Breast epithelium (tissue), 4 donors: Measurements from ENCODE around the gene GALNTL6. TPM values are rescaled to one million over a fixed set of nuclear protein-coding genes. Genes with fewer than 3 reads are reported as not detected.

Experiments
- DNase-seq, 2 donors: peaks; one replicate each; pipeline ENCODE4 v3.0.0-alpha.2; 2019; ENCODE audit warnings: low spot score in 2 of 2
- H3K27ac ChIP-seq, 2 donors: fragments of 200-600 bp; sonication (generic) in 1 of 2; one replicate each; pipeline ENCODE4 v1.5.1; 2016 to 2019; ENCODE audit warnings: mild to moderate bottlenecking in 1 of 2
- H3K27me3 ChIP-seq, 2 donors: fragments of 200-600 bp; sonication (generic) in 1 of 2; one replicate each; pipeline versions ENCODE4 v1.5.1 to v1.6.0; 2017 to 2019; ENCODE audit warnings: control low read depth in 1 of 2, mild to moderate bottlenecking in 1 of 2
- H3K36me3 ChIP-seq: fragments of 200-600 bp; one replicate; pipeline ENCODE4 v1.5.1; 2019
- H3K4me1 ChIP-seq, 2 donors: fragments of 200-600 bp; sonication (generic); one replicate each; pipeline ENCODE4 v1.5.1; 2016 to 2019; ENCODE audit warnings: control low read depth in 1 of 2
- H3K4me3 ChIP-seq, 3 donors: fragments of 200-600 bp; sonication (generic); 1 replicate in 2 of 3; 2 replicates in 1 of 3; pipeline ENCODE4 v1.5.1; 2016 to 2019; ENCODE audit warnings: mild to moderate bottlenecking in 3 of 3, moderate library complexity in 2 of 3
- H3K9me3 ChIP-seq, 2 donors: fragments of 200-600 bp; sonication (generic) in 1 of 2; one replicate each; pipeline ENCODE4 v1.5.1; 2016 to 2019; ENCODE audit warnings: control low read depth in 1 of 2
- POLR2A ChIP-seq: fragments of 450-650 bp; IDR thresholded peaks from one replicate; pipeline ENCODE4 v1.6.1; 2016; ENCODE audit warnings: antibody characterized with exemption, mild to moderate bottlenecking, moderate library complexity
- POLR2AphosphoS5 ChIP-seq, 3 donors: sonication (generic); formaldehyde crosslinking; IDR thresholded peaks; one replicate each; pipeline ENCODE4 v1.6.1; 2017; ENCODE audit warnings: antibody characterized with exemption in 3 of 3
- intact Hi-C: fragments of 100-400 bp; cut with DNase I; formaldehyde crosslinking; loops from one replicate; pipeline ENCODE4 v1.15.1; 2023; ENCODE audit warnings: low total_unique reads
- total RNA-seq, 3 donors: library from RNA; depleted of rRNA; stranded (reverse); fragments of >200 nt; gene quantifications; one replicate each; pipeline ENCODE4 v1.1.0, GENCODE V29; 2016
- TF ChIP-seq, protein P1 (sequence below), 3 donors: fragments of 450-650 bp; IDR thresholded peaks; one replicate each; pipeline ENCODE4 v1.5.1; 2016 to 2017; ENCODE audit warnings: antibody characterized with exemption in 3 of 3, mild to moderate bottlenecking in 3 of 3, moderate library complexity in 3 of 3

GALNTL6 gene
- total RNA-seq, 3 donors from 2014 or later: 0.29 to 0.98 TPM; not detected in 1

DNA sequence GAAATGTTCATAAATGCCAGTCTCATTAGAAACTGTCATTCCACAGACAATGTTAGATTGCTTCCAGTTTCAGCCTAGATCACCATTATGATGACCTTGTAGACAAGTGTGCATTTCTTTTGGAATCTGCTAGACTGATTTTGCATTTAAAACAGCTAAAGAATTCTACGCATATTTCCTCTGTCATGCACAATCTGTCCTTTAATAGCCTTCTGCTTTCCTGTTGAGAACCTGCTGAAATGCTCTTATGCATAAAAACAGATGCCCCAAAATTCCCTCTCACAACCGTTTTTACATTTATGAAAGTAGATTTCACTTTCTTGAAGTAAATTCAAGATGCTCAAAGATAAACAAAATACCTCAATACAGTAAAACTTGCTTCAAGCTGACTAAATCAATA is 673.3 kb downstream of the GALNTL6 start:
- Histone ChIP-seq H3K9me3 (peaks cover 6 to 11% of the 10 kb centered on the region in 2 donors), H3K4me1 (no peaks in the 10 kb centered on the region), H3K27me3 (no peaks in the 10 kb centered on the region), H3K4me3 (no peak overlapping the region), H3K27ac (no peak overlapping the region), H3K36me3 (no peaks in the 10 kb centered on the region)
- intact Hi-C loops: no loop called here
- TF ChIP-seq POLR2A (no peak), POLR2AphosphoS5 (IDR thresholded peaks at IDR 0.05) (no peak)
- TF ChIP-seq, protein P1, sequence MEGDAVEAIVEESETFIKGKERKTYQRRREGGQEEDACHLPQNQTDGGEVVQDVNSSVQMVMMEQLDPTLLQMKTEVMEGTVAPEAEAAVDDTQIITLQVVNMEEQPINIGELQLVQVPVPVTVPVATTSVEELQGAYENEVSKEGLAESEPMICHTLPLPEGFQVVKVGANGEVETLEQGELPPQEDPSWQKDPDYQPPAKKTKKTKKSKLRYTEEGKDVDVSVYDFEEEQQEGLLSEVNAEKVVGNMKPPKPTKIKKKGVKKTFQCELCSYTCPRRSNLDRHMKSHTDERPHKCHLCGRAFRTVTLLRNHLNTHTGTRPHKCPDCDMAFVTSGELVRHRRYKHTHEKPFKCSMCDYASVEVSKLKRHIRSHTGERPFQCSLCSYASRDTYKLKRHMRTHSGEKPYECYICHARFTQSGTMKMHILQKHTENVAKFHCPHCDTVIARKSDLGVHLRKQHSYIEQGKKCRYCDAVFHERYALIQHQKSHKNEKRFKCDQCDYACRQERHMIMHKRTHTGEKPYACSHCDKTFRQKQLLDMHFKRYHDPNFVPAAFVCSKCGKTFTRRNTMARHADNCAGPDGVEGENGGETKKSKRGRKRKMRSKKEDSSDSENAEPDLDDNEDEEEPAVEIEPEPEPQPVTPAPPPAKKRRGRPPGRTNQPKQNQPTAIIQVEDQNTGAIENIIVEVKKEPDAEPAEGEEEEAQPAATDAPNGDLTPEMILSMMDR (IDR thresholded peaks at IDR 0.05): no peak
- no peak for DNase-seq

GRCh38 chr4:172489861-172490260 is 676.7 kb downstream of the GALNTL6 start:
- no peak overlapping the region for H3K27ac ChIP-seq
- intact Hi-C loops: no loop called here
- H3K27me3 ChIP-seq: no peaks in the 10 kb centered on the region
- no peak for TF ChIP-seq POLR2AphosphoS5 (IDR thresholded peaks at IDR 0.05)
- TF ChIP-seq, protein P1 (IDR thresholded peaks at IDR 0.05): no peak
- no peak for TF ChIP-seq POLR2A
- no peaks in the 10 kb centered on the region for H3K4me1 ChIP-seq
- H3K4me3 ChIP-seq: no peak overlapping the region
- no peak for DNase-seq
- H3K36me3 ChIP-seq: no peaks in the 10 kb centered on the region
- H3K9me3 ChIP-seq: no peaks in the 10 kb centered on the region

DNA sequence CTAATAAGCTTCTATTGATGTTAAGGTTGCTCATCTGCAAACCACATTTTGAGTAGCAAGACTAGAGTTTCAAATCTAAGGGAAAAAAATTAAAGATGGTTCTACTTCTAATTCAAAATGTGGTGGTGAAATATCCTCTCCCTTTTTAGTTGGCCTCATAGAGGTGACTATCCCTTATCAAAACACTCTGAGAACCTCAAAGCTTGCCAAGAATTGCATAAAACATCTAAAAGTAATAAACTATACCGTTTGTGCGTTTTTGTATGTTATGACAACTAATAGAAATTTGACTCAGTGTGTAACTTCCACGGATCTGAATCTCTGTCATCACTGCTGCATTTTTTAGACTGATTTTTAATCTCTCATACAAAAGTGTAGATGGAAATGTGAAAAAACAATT is 682.6 kb downstream of the GALNTL6 start:
- no peaks in the 10 kb centered on the region for H3K36me3 ChIP-seq
- no peaks in the 10 kb centered on the region for H3K27me3 ChIP-seq
- H3K4me1 ChIP-seq: no peaks in the 10 kb centered on the region
- H3K9me3 ChIP-seq: no peaks in the 10 kb centered on the region
- TF ChIP-seq, protein P1 (IDR thresholded peaks at IDR 0.05): no peak
- TF ChIP-seq POLR2A: no peak
- TF ChIP-seq POLR2AphosphoS5 (IDR thresholded peaks at IDR 0.05): no peak
- H3K27ac ChIP-seq: no peak overlapping the region
- intact Hi-C loops: no loop called here
- H3K4me3 ChIP-seq: no peak overlapping the region
- DNase-seq: no peak

DNA sequence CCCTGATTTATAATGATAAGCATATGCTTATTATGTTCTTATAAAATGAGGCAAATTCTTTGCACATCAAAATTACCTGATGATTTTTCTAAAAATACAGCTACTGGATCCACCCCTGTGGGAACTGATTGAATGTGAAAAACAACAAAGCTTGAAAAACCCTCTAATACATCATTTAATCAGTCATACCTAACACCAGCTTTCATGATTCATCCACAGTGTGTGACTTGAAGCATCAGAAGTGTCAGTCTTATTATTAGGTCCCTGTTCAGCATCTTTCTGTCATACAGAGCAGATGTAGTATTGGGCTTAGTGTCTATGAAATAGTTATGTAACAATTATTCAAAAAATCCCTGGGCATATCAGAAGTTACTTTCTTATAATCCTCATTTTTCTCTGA is 684.1 kb downstream of the GALNTL6 start:
- no peaks in the 10 kb centered on the region for H3K4me1 ChIP-seq

DNA sequence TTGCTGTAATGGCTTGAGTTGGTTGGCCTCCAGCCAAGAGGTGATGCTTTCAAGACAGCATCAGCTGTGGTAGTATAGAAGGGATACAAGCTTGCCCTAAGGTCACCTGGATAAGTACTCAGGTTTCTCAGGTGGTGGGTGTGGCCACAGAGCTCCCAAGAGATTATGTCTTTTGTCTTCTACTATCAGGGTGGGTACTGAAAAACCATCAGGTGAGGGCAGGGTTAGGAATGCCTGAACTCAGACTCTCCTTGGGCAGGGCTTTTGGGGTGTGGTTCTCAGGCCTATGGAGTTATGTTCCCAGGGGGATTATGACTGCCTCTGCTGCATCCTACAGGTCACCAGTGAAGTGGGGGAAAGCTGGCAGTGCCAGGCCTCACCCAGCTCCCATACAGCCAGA is 700.8 kb downstream of the GALNTL6 start:
- Histone ChIP-seq H3K4me1 (no peaks in the 10 kb centered on the region), H3K27me3 (no peaks in the 10 kb centered on the region), H3K36me3 (no peaks in the 10 kb centered on the region), H3K27ac (no peak overlapping the region), H3K9me3 (peaks cover 0 to 3% of the 10 kb centered on the region in 2 donors), H3K4me3 (no peak overlapping the region)
- TF ChIP-seq POLR2A (no peak), POLR2AphosphoS5 (IDR thresholded peaks at IDR 0.05) (no peak)
- TF ChIP-seq, protein P1 (IDR thresholded peaks at IDR 0.05): no peak
- intact Hi-C loops: no loop called here
- no peak for DNase-seq

More for the DNA sequence above, 684.1 kb downstream of the GALNTL6 start:
- DNase-seq: no peak
- H3K27ac ChIP-seq: no peak overlapping the region
- TF ChIP-seq, protein P1 (IDR thresholded peaks at IDR 0.05): no peak
- TF ChIP-seq POLR2A (no peak), POLR2AphosphoS5 (IDR thresholded peaks at IDR 0.05) (no peak)
- no peak overlapping the region for H3K4me3 ChIP-seq
- no peaks in the 10 kb centered on the region for H3K27me3 ChIP-seq
- no peaks in the 10 kb centered on the region for H3K36me3 ChIP-seq
- H3K9me3 ChIP-seq: no peaks in the 10 kb centered on the region
- intact Hi-C loops: no loop called here
